Coronary artery (tissue), 2 donors: ENCODE measurements around the gene ABCC4.

ENCODE experiments used
- DNase-seq: peaks from one replicate; pipeline ENCODE4 v3.0.0-alpha.2; 2017; ENCODE audit warnings: low spot score
- H3K27ac ChIP-seq, 2 donors: fragments of 200-600 bp; sonication (generic); one replicate each; pipeline ENCODE4 v1.5.1; 2016 to 2019
- H3K4me3 ChIP-seq: fragments of 200-600 bp; sonication (generic); 2 replicates; pipeline ENCODE4 v1.5.1; 2016; ENCODE audit warnings: mild to moderate bottlenecking, moderate library complexity
- CTCF ChIP-seq: fragments of 200-600 bp; sonication (generic); IDR thresholded peaks from one replicate; pipeline ENCODE4 v1.5.1; 2019; ENCODE audit warnings: antibody characterized with exemption

ABCC4 gene

GRCh38 chr13:95020298-95020987 is 280.8 kb downstream of the ABCC4 start:
- no peak for TF ChIP-seq CTCF
- Histone ChIP-seq H3K4me3 (no peak overlapping the region), H3K27ac (no peak overlapping the region)
- DNase-seq: no peak

- no peak for DNase-seq
- TF ChIP-seq CTCF: no peak
- Histone ChIP-seq H3K4me3 (no peak overlapping the region), H3K27ac (no peak overlapping the region)
Measured at GRCh38 chr13:95019886-95020285, 281.4 kb downstream of the ABCC4 start.

- TF ChIP-seq CTCF: no peak
- no peak overlapping the region for H3K4me3 ChIP-seq
- no peak overlapping the region for H3K27ac ChIP-seq
- DNase-seq: no peak
Measured at GRCh38 chr13:95007322-95007721, 293.9 kb downstream of the ABCC4 start.

GRCh38 chr13:95005300-95005699 is 296.0 kb downstream of the ABCC4 start:
- no peak overlapping the region for H3K27ac ChIP-seq
- no peak for TF ChIP-seq CTCF
- no peak overlapping the region for H3K4me3 ChIP-seq
- DNase-seq: no peak

GRCh38 chr13:95003019-95003813 is 298.0 kb downstream of the ABCC4 start:
- no peak overlapping the region for H3K27ac ChIP-seq
- H3K4me3 ChIP-seq: peak overlapping the region; percentile 50
- no peak for TF ChIP-seq CTCF
- no peak for DNase-seq

GRCh38 chr13:95002126-95002525 is 299.1 kb downstream of the ABCC4 start:
- TF ChIP-seq CTCF: no peak
- Histone ChIP-seq H3K4me3 (no peak overlapping the region), H3K27ac (no peak overlapping the region)
- DNase-seq: no peak

- Histone ChIP-seq H3K4me3 (no peak overlapping the region), H3K27ac (no peak overlapping the region)
- DNase-seq: no peak
- TF ChIP-seq CTCF: no peak
Measured at GRCh38 chr13:94999871-95000270, 301.4 kb downstream of the ABCC4 start.
